Tibial artery (tissue), 4 donors: ENCODE results near the gene PRKCQ.

Experiments
- DNase-seq, 2 donors: peaks; one replicate each; pipeline ENCODE4 v3.0.0-alpha.2; 2019
- H3K27ac ChIP-seq, 2 donors: fragments of 200-600 bp; sonication (generic) in 1 of 2; 1 replicate in 1 of 2; 2 replicates in 1 of 2; pipeline ENCODE4 v1.5.1; 2018 to 2019; ENCODE audit warnings: mild to moderate bottlenecking in 1 of 2
- H3K27me3 ChIP-seq, 2 donors: fragments of 200-600 bp; sonication (generic) in 1 of 2; one replicate each; pipeline versions ENCODE4 v1.5.1 to v1.6.0; 2016 to 2019
- H3K36me3 ChIP-seq, 3 donors: fragments of 200-600 bp; sonication (generic) in 2 of 3; one replicate each; pipeline ENCODE4 v1.5.1; 2016 to 2019; ENCODE audit warnings: mild to moderate bottlenecking in 2 of 3
- H3K4me1 ChIP-seq, 4 donors: fragments of 200-600 bp; sonication (generic) in 2 of 4; 1 replicate in 3 of 4; 2 replicates in 1 of 4; pipeline ENCODE4 v1.5.1; 2016 to 2019
- H3K4me3 ChIP-seq, 2 donors: fragments of 200-600 bp; sonication (generic) in 1 of 2; 1 replicate in 1 of 2; 2 replicates in 1 of 2; pipeline ENCODE4 v1.5.1; 2018 to 2019; ENCODE audit warnings: mild to moderate bottlenecking in 2 of 2
- H3K9me3 ChIP-seq, 3 donors: fragments of 200-600 bp; sonication (generic) in 1 of 3; one replicate each; pipeline ENCODE4 v1.5.1; 2016 to 2019
- CTCF ChIP-seq, 2 experiments: fragments of 200-600 bp in 1 of 2; fragments of 450-650 bp in 1 of 2; IDR thresholded peaks; one replicate each; pipeline ENCODE4 v1.5.1; 2017 to 2019; ENCODE audit warnings: antibody characterized with exemption in 2 of 2, mild to moderate bottlenecking in 1 of 2, moderate library complexity in 1 of 2
- intact Hi-C: fragments of 100-400 bp; cut with DNase I; formaldehyde crosslinking; loops from one replicate; pipeline ENCODE4 v1.15.0; 2023; ENCODE audit warnings: low total_unique reads

PRKCQ gene

GRCh38 chr10:6401558-6402348 lies 178.3 kb downstream of the PRKCQ start:
- Histone ChIP-seq H3K4me1 (peaks cover 0 to 27% (median 15%) of the 10 kb centered on the region in 4 donors), H3K27me3 (no peaks in the 10 kb centered on the region), H3K27ac (peak overlapping the region; percentile 53 to 63), H3K9me3 (no peaks in the 10 kb centered on the region), H3K36me3 (no peaks in the 10 kb centered on the region), H3K4me3 (peak overlapping the region; percentile 40 to 45)
- TF ChIP-seq CTCF (IDR thresholded peaks at IDR 0.05), result peak; percentile 71 to 87
- intact Hi-C loops, result loop anchor here (2.0 to 5.0 kb wide), 2 partner anchors 199 to 291 kb away; partner anchors contain the start of gene PFKFB3
- peak; percentile 75 to 86 for DNase-seq

DNA sequence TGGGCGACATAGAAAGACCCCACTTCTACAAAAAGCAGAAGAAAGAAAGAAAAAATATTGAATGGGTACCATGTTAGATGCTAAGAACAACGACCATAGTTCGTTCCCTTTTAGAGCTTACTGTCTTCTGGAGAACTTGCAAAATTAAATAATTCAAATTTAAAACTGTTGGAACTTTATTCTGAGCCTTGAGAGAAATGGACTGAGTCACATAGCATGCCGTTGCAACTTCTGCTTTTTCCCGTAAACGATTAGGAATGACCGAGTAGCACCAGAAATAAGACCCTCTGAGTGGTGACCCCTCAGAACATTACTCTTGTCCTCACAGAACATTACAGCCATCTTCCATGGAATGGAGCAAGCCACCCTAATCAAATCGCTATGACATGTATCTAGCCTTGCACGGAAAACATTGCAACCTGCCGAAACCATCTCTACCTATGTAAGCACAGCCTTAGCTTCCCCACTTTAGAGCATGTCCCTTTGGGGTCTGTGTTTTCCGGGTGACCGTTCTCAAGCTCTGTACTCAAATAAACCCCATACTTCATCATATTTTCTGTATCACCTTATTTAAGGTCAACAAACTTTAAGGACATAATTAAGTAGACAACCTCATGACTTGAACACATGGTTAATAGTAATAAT lies 179.1 kb downstream of the PRKCQ start:
- TF ChIP-seq CTCF (IDR thresholded peaks at IDR 0.05), result no peak
- no peaks in the 10 kb centered on the region for H3K36me3 ChIP-seq
- intact Hi-C loops, result loop anchor here (2.0 to 5.0 kb wide), 2 partner anchors 199 to 290 kb away; partner anchors contain the start of gene PFKFB3
- H3K27me3 ChIP-seq, result no peaks in the 10 kb centered on the region
- peaks cover 0 to 27% (median 15%) of the 10 kb centered on the region in 4 donors for H3K4me1 ChIP-seq
- peak overlapping the region; percentile 53 to 63 for H3K27ac ChIP-seq
- H3K4me3 ChIP-seq, result no peak overlapping the region
- DNase-seq, result no peak
- no peaks in the 10 kb centered on the region for H3K9me3 ChIP-seq

DNA sequence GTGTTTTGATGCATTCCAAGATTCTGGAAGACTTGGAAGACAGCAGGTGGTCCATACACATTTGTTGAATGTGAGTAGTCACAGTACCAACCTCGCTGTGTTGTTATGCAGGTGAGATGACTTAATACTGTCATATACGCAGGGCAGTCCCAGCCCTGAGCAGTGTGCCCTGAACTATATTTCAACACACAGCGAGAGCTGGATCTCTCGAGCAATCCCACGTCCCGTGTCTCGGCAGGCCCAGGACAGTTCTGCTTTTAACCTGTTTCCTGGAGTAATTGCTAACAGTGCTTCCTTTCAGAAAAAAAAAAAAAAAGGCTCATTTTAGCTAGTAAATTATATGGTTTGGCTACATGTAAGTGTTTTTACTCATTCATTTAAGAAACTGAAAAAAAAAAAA lies 179.7 kb downstream of the PRKCQ start:
- Histone ChIP-seq H3K36me3 (no peaks in the 10 kb centered on the region), H3K4me3 (no peak overlapping the region), H3K4me1 (peaks cover 0 to 27% (median 15%) of the 10 kb centered on the region in 4 donors), H3K9me3 (no peaks in the 10 kb centered on the region), H3K27ac (peak overlapping the region in 1 of 2 donors; percentile 63), H3K27me3 (no peaks in the 10 kb centered on the region)
- no peak for TF ChIP-seq CTCF (IDR thresholded peaks at IDR 0.05)
- DNase-seq, result peak in 1 of 2 donors; percentile 39
- intact Hi-C loops, result loop anchor here (2.0 to 5.0 kb wide), 2 partner anchors 198 to 290 kb away; partner anchors contain the start of gene PFKFB3

- H3K9me3 ChIP-seq, result no peaks in the 10 kb centered on the region
- H3K4me3 ChIP-seq, result no peak overlapping the region
- no peaks in the 10 kb centered on the region for H3K36me3 ChIP-seq
- H3K27me3 ChIP-seq, result no peaks in the 10 kb centered on the region
- peaks cover 0 to 27% (median 15%) of the 10 kb centered on the region in 4 donors for H3K4me1 ChIP-seq
- intact Hi-C loops, result loop anchor here (2.0 to 5.0 kb wide), 2 partner anchors 198 to 289 kb away; partner anchors contain the start of gene PFKFB3
- H3K27ac ChIP-seq, result peak overlapping the region; percentile 31 to 33
- no peak for DNase-seq
- no peak for TF ChIP-seq CTCF (IDR thresholded peaks at IDR 0.05)
Observed at GRCh38 chr10:6399879-6400278, 180.2 kb downstream of the PRKCQ start.

- H3K27me3 ChIP-seq, result no peaks in the 10 kb centered on the region
- H3K27ac ChIP-seq, result peak overlapping the region; percentile 31 to 33
- no peaks in the 10 kb centered on the region for H3K9me3 ChIP-seq
- peak in 1 of 2 donors; percentile 69 for DNase-seq
- intact Hi-C loops, result no loop called here
- H3K36me3 ChIP-seq, result no peaks in the 10 kb centered on the region
- peaks cover 0 to 27% (median 15%) of the 10 kb centered on the region in 4 donors for H3K4me1 ChIP-seq
- no peak for TF ChIP-seq CTCF (IDR thresholded peaks at IDR 0.05)
- H3K4me3 ChIP-seq, result no peak overlapping the region
Observed at GRCh38 chr10:6399231-6399741, 180.8 kb downstream of the PRKCQ start.
